ENCODE measurements around the gene NSUN7. TPM values are rescaled to one million over a fixed set of nuclear protein-coding genes. Genes with fewer than 3 reads are reported as not detected.

Gene NSUN7
- total and polyA plus RNA-seq, 2 experiments from 2014 or later = 3.4 to 9.9 TPM

DNA sequence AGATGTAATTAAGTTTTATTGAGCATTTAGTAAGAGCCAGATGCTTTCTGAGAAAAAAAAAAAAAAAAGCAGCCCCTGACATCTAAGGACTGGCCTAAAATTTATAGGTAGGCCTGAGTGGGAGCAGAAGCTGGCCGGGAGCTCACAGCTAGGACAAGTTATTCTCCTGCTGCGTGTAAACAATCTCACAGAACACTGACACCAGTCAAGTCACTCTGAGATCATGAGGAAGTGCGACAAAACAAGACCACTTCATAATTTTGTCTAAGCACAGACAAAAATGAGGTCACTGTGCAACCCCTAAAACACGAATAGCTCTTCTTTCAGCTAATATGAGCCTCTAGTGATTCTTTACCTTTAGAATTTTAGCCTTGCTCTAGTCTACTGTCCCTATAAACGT, 15.3 kb upstream of the NSUN7 start:
- Histone ChIP-seq H3K36me3 (no peaks in the 10 kb centered on the region), H3K27ac (no peak overlapping the region), H3K4me3 (no peak overlapping the region), H3K27me3 (no peaks in the 10 kb centered on the region), H3K4me1 (ENCODE audit: low read depth) (no peaks in the 10 kb centered on the region), H3K9me3 (ENCODE audit: low read depth) (no peaks in the 10 kb centered on the region)
- DNase-seq (ENCODE audit: low read depth in 1 of 2, low spot score in 1 of 2) = no peak
- TF ChIP-seq, protein P1, sequence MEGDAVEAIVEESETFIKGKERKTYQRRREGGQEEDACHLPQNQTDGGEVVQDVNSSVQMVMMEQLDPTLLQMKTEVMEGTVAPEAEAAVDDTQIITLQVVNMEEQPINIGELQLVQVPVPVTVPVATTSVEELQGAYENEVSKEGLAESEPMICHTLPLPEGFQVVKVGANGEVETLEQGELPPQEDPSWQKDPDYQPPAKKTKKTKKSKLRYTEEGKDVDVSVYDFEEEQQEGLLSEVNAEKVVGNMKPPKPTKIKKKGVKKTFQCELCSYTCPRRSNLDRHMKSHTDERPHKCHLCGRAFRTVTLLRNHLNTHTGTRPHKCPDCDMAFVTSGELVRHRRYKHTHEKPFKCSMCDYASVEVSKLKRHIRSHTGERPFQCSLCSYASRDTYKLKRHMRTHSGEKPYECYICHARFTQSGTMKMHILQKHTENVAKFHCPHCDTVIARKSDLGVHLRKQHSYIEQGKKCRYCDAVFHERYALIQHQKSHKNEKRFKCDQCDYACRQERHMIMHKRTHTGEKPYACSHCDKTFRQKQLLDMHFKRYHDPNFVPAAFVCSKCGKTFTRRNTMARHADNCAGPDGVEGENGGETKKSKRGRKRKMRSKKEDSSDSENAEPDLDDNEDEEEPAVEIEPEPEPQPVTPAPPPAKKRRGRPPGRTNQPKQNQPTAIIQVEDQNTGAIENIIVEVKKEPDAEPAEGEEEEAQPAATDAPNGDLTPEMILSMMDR (IDR thresholded peaks at IDR 0.05; ENCODE audit: low read depth, low read length) = no peak

DNA sequence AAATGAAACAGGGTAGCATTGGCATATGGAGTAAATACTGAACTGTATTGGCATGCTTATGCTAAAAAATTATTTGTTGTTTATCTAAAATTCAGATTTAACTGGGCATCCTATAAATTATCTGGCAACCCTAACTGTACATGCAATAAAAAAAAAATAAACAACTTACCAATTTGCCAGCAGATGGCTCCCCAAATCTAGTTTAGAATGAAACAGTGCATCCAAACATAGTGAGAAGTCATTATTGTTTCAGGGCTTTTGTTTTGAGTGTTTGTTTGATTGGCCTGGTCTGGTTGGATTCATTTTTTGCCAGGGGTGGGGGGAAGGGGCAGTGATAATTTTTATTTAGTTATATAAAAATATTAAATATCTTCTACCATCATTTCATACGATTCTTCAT, 12.8 kb upstream of the NSUN7 start:
- Histone ChIP-seq H3K4me3 (no peak overlapping the region), H3K27me3 (no peaks in the 10 kb centered on the region), H3K27ac (no peak overlapping the region), H3K36me3 (no peaks in the 10 kb centered on the region), H3K4me1 (ENCODE audit: low read depth) (no peaks in the 10 kb centered on the region), H3K9me3 (ENCODE audit: low read depth) (no peaks in the 10 kb centered on the region)
- TF ChIP-seq, protein P1 (IDR thresholded peaks at IDR 0.05; ENCODE audit: low read depth, low read length) = peak; percentile 38
- peak; percentile 38 to 72 for DNase-seq (ENCODE audit: low read depth in 1 of 2, low spot score in 1 of 2)

DNA sequence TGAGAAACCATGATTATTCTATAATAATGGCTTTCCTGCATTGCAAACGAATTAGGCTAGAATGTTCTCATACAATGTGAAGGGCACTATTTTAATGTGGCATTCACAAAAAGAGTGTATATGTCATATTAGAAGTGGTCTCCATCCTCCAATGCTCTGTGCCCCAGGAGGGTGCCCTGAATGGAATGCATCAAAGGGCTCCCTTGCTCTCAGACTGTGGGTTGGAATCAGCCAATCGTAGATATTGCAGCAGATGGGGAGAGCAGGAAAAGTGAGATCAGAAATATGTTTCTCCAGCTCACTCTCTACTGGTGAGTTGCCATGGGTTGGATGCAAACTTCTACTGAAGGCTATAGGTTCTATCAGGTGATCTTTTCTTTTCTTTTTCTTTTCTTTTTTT, 11.9 kb upstream of the NSUN7 start:
- Histone ChIP-seq H3K27ac (no peak overlapping the region), H3K36me3 (no peaks in the 10 kb centered on the region), H3K27me3 (no peaks in the 10 kb centered on the region), H3K4me1 (ENCODE audit: low read depth) (no peaks in the 10 kb centered on the region), H3K4me3 (no peak overlapping the region), H3K9me3 (ENCODE audit: low read depth) (no peaks in the 10 kb centered on the region)
- TF ChIP-seq, protein P1 (IDR thresholded peaks at IDR 0.05; ENCODE audit: low read depth, low read length) = no peak
- DNase-seq (ENCODE audit: low read depth in 1 of 2, low spot score in 1 of 2) = no peak

DNA sequence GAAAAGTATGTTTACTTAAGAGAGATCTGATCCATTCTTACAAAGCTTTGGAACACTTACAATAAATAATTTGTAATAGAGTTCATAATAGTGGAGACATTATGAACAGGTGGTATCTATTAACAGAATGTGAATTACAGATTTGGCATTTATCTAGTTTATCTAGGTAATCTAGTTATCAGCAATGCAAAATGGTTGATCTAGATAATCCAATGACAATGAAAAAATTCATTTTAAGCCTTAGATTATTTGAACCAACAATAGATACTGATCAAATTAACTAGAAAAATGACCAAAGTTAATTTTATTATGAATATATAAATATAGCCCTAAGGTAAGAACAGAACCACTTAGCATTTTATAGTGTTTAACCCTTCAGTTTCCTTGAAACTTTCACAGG, 10.4 kb upstream of the NSUN7 start:
- Histone ChIP-seq H3K4me3 (no peak overlapping the region), H3K27ac (no peak overlapping the region), H3K4me1 (ENCODE audit: low read depth) (no peaks in the 10 kb centered on the region), H3K27me3 (no peaks in the 10 kb centered on the region), H3K36me3 (no peaks in the 10 kb centered on the region), H3K9me3 (ENCODE audit: low read depth) (no peaks in the 10 kb centered on the region)
- TF ChIP-seq, protein P1 (IDR thresholded peaks at IDR 0.05; ENCODE audit: low read depth, low read length) = no peak
- DNase-seq (ENCODE audit: low read depth in 1 of 2, low spot score in 1 of 2) = no peak

DNA sequence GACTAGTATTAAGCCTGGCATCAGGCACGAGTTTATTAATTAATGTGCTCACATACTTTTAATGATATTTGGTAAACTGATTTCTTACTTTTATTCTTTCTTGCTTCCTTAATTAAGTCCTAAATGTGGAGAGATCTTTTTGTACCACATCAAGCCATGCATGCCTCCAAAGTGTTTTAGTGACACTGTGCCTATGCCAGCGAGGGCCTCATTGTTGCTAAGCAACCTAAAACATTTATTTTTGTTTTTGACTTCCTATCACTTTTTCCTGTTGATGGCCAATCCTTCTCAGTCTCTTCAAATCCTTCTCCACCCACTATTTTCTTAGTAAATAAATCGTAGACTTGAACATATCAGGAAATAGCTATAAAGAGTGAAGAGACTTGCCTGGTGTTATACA, 5.5 kb upstream of the NSUN7 start:
- H3K36me3 ChIP-seq = no peaks in the 10 kb centered on the region
- no peak overlapping the region for H3K4me3 ChIP-seq
- TF ChIP-seq, protein P1 (IDR thresholded peaks at IDR 0.05; ENCODE audit: low read depth, low read length) = no peak
- no peaks in the 10 kb centered on the region for H3K4me1 ChIP-seq (ENCODE audit: low read depth)
- DNase-seq (ENCODE audit: low read depth in 1 of 2, low spot score in 1 of 2) = no peak
- no peak overlapping the region for H3K27ac ChIP-seq
- no peaks in the 10 kb centered on the region for H3K9me3 ChIP-seq (ENCODE audit: low read depth)
- no peaks in the 10 kb centered on the region for H3K27me3 ChIP-seq

Data from cardiac muscle cell (in vitro differentiated cells and primary cell).